H1 (cell line): Measurements from ENCODE around the gene PBLD. TPM values are rescaled to one million over a fixed set of nuclear protein-coding genes. Genes with fewer than 3 reads are reported as not detected.

Experiments
- CTCF ChIA-PET: fragments of 300-600 bp; sonication (Branson Sonifier 250); formaldehyde crosslinking; loops from one replicate; lab custom pipeline; 2021; ENCODE audit not compliant: partially characterized antibody; lab: Charles Lee
- POLR2A ChIA-PET: fragments of 300-600 bp; sonication (Branson Sonifier 250); formaldehyde crosslinking; loops from one replicate; lab custom pipeline; 2021; ENCODE audit warnings: inconsistent platforms; ENCODE audit not compliant: partially characterized antibody; lab: Charles Lee
- DNase-seq, 2 experiments: peaks; one replicate each; pipeline versions ENCODE4 v3.0.0 to v3.0.0-alpha.2; 2010 to 2022; ENCODE audit warnings: low spot score in 2 of 2, low read depth in 1 of 2, mixed read lengths in 1 of 2
- FAIRE-seq: peaks from 2 replicates; lab custom pipeline; 2011; peaks lifted over from hg19 to GRCh38; lab: Jason Lieb, UNC
- H2AFZ ChIP-seq: 2 replicates; pipeline ENCODE4 v1.8.1; 2012; ENCODE audit warnings: low read length, inconsistent platforms
- H2AK5ac ChIP-seq: 2 replicates; pipeline ENCODE4 v1.6.1; 2013; ENCODE audit warnings: low read depth, low read length
- H2BK120ac ChIP-seq: replicated peaks from 2 replicates; pipeline ENCODE3; 2013; ENCODE audit warnings: low read depth, low read length, inconsistent platforms
- H2BK12ac ChIP-seq: 2 replicates; pipeline ENCODE4 v1.6.1; 2013; ENCODE audit warnings: low read depth, low read length
- H2BK15ac ChIP-seq: 2 replicates; pipeline ENCODE4 v1.6.1; 2013; ENCODE audit warnings: low read length
- H2BK20ac ChIP-seq: 2 replicates; pipeline ENCODE4 v1.6.1; 2013; ENCODE audit warnings: low read length
- H2BK5ac ChIP-seq: 2 replicates; pipeline ENCODE4 v1.6.1; 2013; ENCODE audit warnings: low read depth, low read length
- H3K14ac ChIP-seq: 2 replicates; pipeline ENCODE4 v1.6.1; 2013; ENCODE audit warnings: inconsistent platforms; ENCODE audit not compliant: insufficient read length
- H3K18ac ChIP-seq: 2 replicates; pipeline ENCODE4 v1.6.1; 2013; ENCODE audit warnings: low read length; ENCODE audit errors: extremely low read depth
- H3K23ac ChIP-seq: 2 replicates; pipeline ENCODE4 v1.6.1; 2013; ENCODE audit warnings: inconsistent platforms; ENCODE audit not compliant: insufficient read length
- H3K23me2 ChIP-seq: 2 replicates; pipeline ENCODE4 v1.6.1; 2013; ENCODE audit warnings: low read depth, low read length
- H3K27ac ChIP-seq: 2 replicates; pipeline ENCODE4 v1.6.1; 2011; ENCODE audit warnings: low read depth, low read length, inconsistent platforms
- H3K27me3 ChIP-seq, 4 experiments: replicated peaks in 1 of 4; 1 replicate in 1 of 4; 2 replicates in 3 of 4; pipeline versions ENCODE4 v1.6.1 to v1.8.1; 2011 to 2013; ENCODE audit warnings: low read length in 3 of 4, mild to moderate bottlenecking in 3 of 4, inconsistent platforms in 2 of 4, mixed read lengths in 2 of 4, moderate library complexity in 1 of 4; ENCODE audit not compliant: control insufficient read depth in 3 of 4, insufficient read depth in 3 of 4; ENCODE audit errors: extremely low read depth in 1 of 4
- H3K36me3 ChIP-seq, 4 experiments: 2 replicates each; pipeline versions ENCODE4 v1.6.1 to v1.8.1; 2011 to 2013; ENCODE audit warnings: mild to moderate bottlenecking in 4 of 4, low read length in 3 of 4, moderate library complexity in 2 of 4, control low read depth in 1 of 4, inconsistent platforms in 1 of 4; ENCODE audit not compliant: insufficient read depth in 4 of 4, control insufficient read depth in 2 of 4
- H3K4ac ChIP-seq: replicated peaks from 2 replicates; pipeline ENCODE3; 2013; ENCODE audit warnings: low read length, low read depth, mixed read lengths, inconsistent platforms; ENCODE audit not compliant: insufficient read length
- H3K4me1 ChIP-seq, 4 experiments: replicated peaks in 1 of 4; 1 replicate in 1 of 4; 2 replicates in 3 of 4; pipeline versions ENCODE4 v1.6.1 to v1.8.1; 2011 to 2013; ENCODE audit warnings: low read length in 3 of 4, inconsistent platforms in 2 of 4, mixed read lengths in 1 of 4; ENCODE audit not compliant: insufficient read depth in 4 of 4, control insufficient read depth in 3 of 4
- H3K4me2 ChIP-seq, 2 experiments: 2 replicates each; pipeline versions ENCODE4 v1.6.1 to v1.8.1; 2011 to 2013; ENCODE audit warnings: low read depth in 2 of 2, low read length in 2 of 2, control low read depth in 1 of 2, inconsistent platforms in 1 of 2, mild to moderate bottlenecking in 1 of 2; ENCODE audit not compliant: insufficient read depth in 1 of 2
- H3K4me3 ChIP-seq, 4 experiments: fragments of 200-600, 300-600 bp in 1 of 4; sonication (generic), shearing (Covaris generic), sonication (Bioruptor Twin) in 1 of 4; 2 replicates each; pipeline versions ENCODE4 v1.5.1 to v1.8.1; 2011 to 2016; ENCODE audit warnings: low read length in 4 of 4, low read depth in 3 of 4, control low read depth in 2 of 4, inconsistent platforms in 2 of 4, mild to moderate bottlenecking in 2 of 4, mixed read lengths in 1 of 4, moderate library complexity in 1 of 4; ENCODE audit not compliant: insufficient read depth in 2 of 4; ENCODE audit errors: extremely low read depth in 1 of 4
- H3K56ac ChIP-seq: replicated peaks from 2 replicates; pipeline ENCODE3; 2013; ENCODE audit warnings: low read depth, mild to moderate bottlenecking, mixed read lengths, low read length, inconsistent platforms; ENCODE audit not compliant: insufficient read length
- H3K79me1 ChIP-seq: 2 replicates; pipeline ENCODE4 v1.6.1; 2013; ENCODE audit warnings: low read depth, low read length, control low read depth
- H3K79me2 ChIP-seq, 2 experiments: 2 replicates each; pipeline versions ENCODE4 v1.6.1 to v1.8.1; 2012 to 2013; ENCODE audit warnings: low read length in 2 of 2, mild to moderate bottlenecking in 2 of 2, inconsistent platforms in 1 of 2; ENCODE audit not compliant: insufficient read depth in 2 of 2, control insufficient read depth in 1 of 2
- H3K9ac ChIP-seq, 4 experiments: replicated peaks in 1 of 4; 1 replicate in 1 of 4; 2 replicates in 3 of 4; pipeline versions ENCODE4 v1.6.1 to v1.8.1; 2011 to 2013; ENCODE audit warnings: low read depth in 3 of 4, low read length in 3 of 4, control low read depth in 2 of 4, mild to moderate bottlenecking in 2 of 4, moderate library complexity in 2 of 4, inconsistent platforms in 1 of 4; ENCODE audit errors: extremely low read depth in 1 of 4
- H3K9me3 ChIP-seq, 2 experiments: 2 replicates each; pipeline versions ENCODE4 v1.6.1 to v1.8.1; 2012 to 2013; ENCODE audit warnings: mild to moderate bottlenecking in 2 of 2, moderate library complexity in 2 of 2, control low read depth in 1 of 2, inconsistent platforms in 1 of 2, low read depth in 1 of 2, low read length in 1 of 2, mixed read lengths in 1 of 2; ENCODE audit not compliant: insufficient read depth in 2 of 2
- H4K20me1 ChIP-seq, 2 experiments: replicated peaks in 1 of 2; 2 replicates each; pipeline versions ENCODE3 to v1.8.1; 2011 to 2013; ENCODE audit warnings: inconsistent platforms in 2 of 2, low read length in 2 of 2, mild to moderate bottlenecking in 1 of 2; ENCODE audit not compliant: insufficient read depth in 2 of 2, control insufficient read depth in 1 of 2
- H4K5ac ChIP-seq: 2 replicates; pipeline ENCODE4 v1.6.1; 2013; ENCODE audit warnings: low read length, low read depth, mixed read lengths, inconsistent platforms; ENCODE audit not compliant: insufficient read length
- H4K8ac ChIP-seq: 2 replicates; pipeline ENCODE4 v1.8.0; 2013; ENCODE audit warnings: mild to moderate bottlenecking, moderate library complexity, low read length, inconsistent platforms; ENCODE audit not compliant: insufficient read depth; ENCODE audit errors: extremely low read depth
- H4K91ac ChIP-seq: replicated peaks from 2 replicates; pipeline ENCODE3; 2013; ENCODE audit warnings: low read length, mixed read lengths, inconsistent platforms; ENCODE audit not compliant: insufficient read length
- CEBPB ChIP-seq: IDR thresholded peaks from 2 replicates; pipeline ENCODE4 v1.6.1; 2012; ENCODE audit warnings: low read depth, low read length
- FOSL1 ChIP-seq: IDR thresholded peaks from 2 replicates; pipeline ENCODE4 v1.6.1; 2011; ENCODE audit warnings: mild to moderate bottlenecking, low read depth, low read length, moderate library complexity; ENCODE audit not compliant: insufficient read depth
- HDAC6 ChIP-seq: IDR thresholded peaks from one replicate; pipeline ENCODE4 v1.7.1; 2012; ENCODE audit warnings: low read depth, mild to moderate bottlenecking, inconsistent platforms, low read length, moderate library complexity
- KDM4A ChIP-seq: IDR thresholded peaks from one replicate; pipeline ENCODE4 v1.7.1; 2012; ENCODE audit warnings: low read depth, mild to moderate bottlenecking, moderate library complexity, low read length, inconsistent platforms; ENCODE audit not compliant: severe bottlenecking
- RBBP5 ChIP-seq: IDR thresholded peaks from 2 replicates; pipeline ENCODE4 v1.7.1; 2012; ENCODE audit warnings: low read depth, mild to moderate bottlenecking, inconsistent platforms, low read length, moderate library complexity, borderline replicate concordance
- SP2 ChIP-seq: IDR thresholded peaks from 2 replicates; pipeline ENCODE4 v1.6.1; 2012; ENCODE audit warnings: mild to moderate bottlenecking, low read length, inconsistent platforms
- SUZ12 ChIP-seq: fragments of 200-600 bp; sonication (generic); IDR thresholded peaks from 2 replicates; pipeline ENCODE4 v1.6.1; 2012; ENCODE audit warnings: mild to moderate bottlenecking, inconsistent platforms, low read length, moderate library complexity, mixed read lengths
- TCF12 ChIP-seq: IDR thresholded peaks from 2 replicates; pipeline ENCODE4 v1.6.1; 2011; ENCODE audit warnings: low read depth, mild to moderate bottlenecking, low read length
- ZNF274 ChIP-seq: IDR thresholded peaks from 2 replicates; pipeline ENCODE4 v1.7.0; 2012; ENCODE audit warnings: low read length, borderline replicate concordance; ENCODE audit errors: extremely low read depth
- WGBS, 2 experiments: shearing (Covaris generic) in 1 of 2; methylation state at CpG; one replicate each; pipeline versions ENCODE4 v1.1.6 to v1.1.7; 2013 to 2015; ENCODE audit warnings: low lambda C conversion rate in 2 of 2, mixed read lengths in 2 of 2, inconsistent platforms in 1 of 2, low coverage in 1 of 2, missing lambda C conversion rate in 1 of 2; ENCODE audit not compliant: insufficient replicate concordance in 2 of 2, insufficient coverage in 1 of 2, insufficient read length in 1 of 2; ENCODE audit errors: extremely low coverage in 1 of 2, missing lambda C conversion rate in 1 of 2; 5-methylcytosine and 5-hydroxymethylcytosine counted together
- polyA plus RNA-seq, 7 experiments: library from polyadenylated mRNA; depleted of rRNA in 3 of 7; stranded (reverse) in 5 of 7; unstranded in 2 of 7; fragments of >200 nt in 5 of 7; fragments of 200-250 nt in 2 of 7; gene quantifications; 1 replicate in 5 of 7; 2 replicates in 1 of 7; 4 replicates in 1 of 7; pipeline versions ENCODE4 v1.2.1 to v1.2.3, GENCODE V29; 2011 to 2013; ENCODE audit warnings: missing spikeins in 2 of 7, mixed read lengths in 2 of 7
- total RNA-seq: library from RNA; stranded (reverse); fragmentation: NEBNext Ultra II Directional; extraction: Animal tissue kit (Norgen Biotek cat#: 25700); gene quantifications from 2 replicates; pipeline ENCODE4 v1.2.1, GENCODE V29; 2021
- TF ChIP-seq, protein P1 (sequence below): IDR thresholded peaks from 2 replicates; pipeline ENCODE4 v1.6.1; 2012; ENCODE audit warnings: low read length, inconsistent platforms
- TF ChIP-seq, protein P2 (sequence below): IDR thresholded peaks from 2 replicates; pipeline ENCODE4 v1.6.1; 2011; ENCODE audit warnings: low read depth, mild to moderate bottlenecking, low read length; ENCODE audit not compliant: insufficient read depth

PBLD gene
- total and polyA plus RNA-seq, 2 of the 8 experiments (the other 6 are each of a cell fraction or from before 2014, with no cell fraction given): 0.56 to 2.0 TPM

DNA sequence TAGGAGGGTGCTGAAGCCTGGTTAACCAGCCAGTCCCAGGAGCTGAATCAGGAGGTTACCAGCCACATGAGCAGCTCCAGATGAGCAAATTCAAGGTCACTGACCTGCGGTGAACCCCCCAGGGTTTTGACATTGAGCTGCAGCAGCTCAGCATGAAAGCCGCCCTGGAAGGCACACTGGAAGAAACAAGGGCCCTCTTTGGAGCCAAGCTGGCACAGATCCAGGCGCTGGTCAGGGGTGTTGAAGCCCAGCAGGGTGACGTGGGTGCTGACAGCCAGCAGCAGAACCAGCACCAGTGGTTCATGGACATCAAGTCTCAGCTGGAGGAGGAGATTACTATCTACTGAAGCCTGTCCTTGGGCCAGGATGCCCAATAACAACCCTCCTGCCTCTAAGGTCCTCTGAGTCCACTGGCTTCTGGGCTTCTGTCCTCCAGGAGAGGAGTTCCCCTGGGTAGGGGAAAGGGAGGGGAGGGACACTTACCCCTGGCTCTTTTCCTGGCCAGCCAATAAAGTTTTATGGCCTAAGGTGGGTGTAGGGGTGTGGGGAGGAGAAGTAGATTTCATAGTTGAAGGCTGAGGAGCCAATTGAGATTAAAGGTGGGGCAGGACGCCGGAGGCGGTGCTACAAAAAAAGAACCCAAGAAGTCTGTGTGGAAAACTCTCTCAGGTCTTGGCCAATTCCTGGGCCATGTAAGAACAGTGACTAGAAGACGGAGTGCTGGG, 71.4 kb downstream of the PBLD start:
- no peak overlapping the region for H2AFZ ChIP-seq
- FAIRE-seq (no peak), DNase-seq (no peak)
- H4K20me1 ChIP-seq: no peaks in the 10 kb centered on the region
- WGBS, 2 experiments: 91% methylated on average over 8 of the region's 8 CpGs; no CpG with 5 or more reads in 1 of the 2 experiments
- ChIA-PET CTCF (interaction anchor here (0.7 to 1.1 kb wide), 3 partner anchors 12 to 59 kb away, joined by 3 to 5 read pairs (median 3); no protein-coding TSS in a partner anchor), POLR2A (no interaction called here)
- no peak overlapping the region for H3K56ac ChIP-seq
- no peaks in the 10 kb centered on the region for H3K79me1 ChIP-seq
- no peak overlapping the region for H2BK120ac ChIP-seq
- no peak overlapping the region for H3K4ac ChIP-seq
- no peak overlapping the region for H3K4me2 ChIP-seq
- H3K9ac ChIP-seq: no peak overlapping the region
- H2BK5ac ChIP-seq: no peak overlapping the region
- no peaks in the 10 kb centered on the region for H3K79me2 ChIP-seq
- no peak overlapping the region for H3K23ac ChIP-seq
- H4K5ac ChIP-seq: no peak overlapping the region
- H4K91ac ChIP-seq: no peak overlapping the region
- H3K27me3 ChIP-seq: no peaks in the 10 kb centered on the region; a peak in 1 of 7 replicates
- H4K8ac ChIP-seq: no peak overlapping the region
- no peaks in the 10 kb centered on the region for H3K4me1 ChIP-seq
- H2AK5ac ChIP-seq: no peak overlapping the region
- H3K23me2 ChIP-seq: no peaks in the 10 kb centered on the region
- no peak overlapping the region for H3K18ac ChIP-seq
- H3K36me3 ChIP-seq: no peaks in the 10 kb centered on the region
- peaks cover 0 to 5% of the 10 kb centered on the region in 2 experiments; a peak in 1 of 4 replicates for H3K9me3 ChIP-seq
- H3K4me3 ChIP-seq: no peak overlapping the region
- H2BK20ac ChIP-seq: no peak overlapping the region
- no peak overlapping the region for H2BK12ac ChIP-seq
- no peak overlapping the region for H3K27ac ChIP-seq
- no peak overlapping the region for H2BK15ac ChIP-seq
- H3K14ac ChIP-seq: no peak overlapping the region
- TF ChIP-seq, protein P1, sequence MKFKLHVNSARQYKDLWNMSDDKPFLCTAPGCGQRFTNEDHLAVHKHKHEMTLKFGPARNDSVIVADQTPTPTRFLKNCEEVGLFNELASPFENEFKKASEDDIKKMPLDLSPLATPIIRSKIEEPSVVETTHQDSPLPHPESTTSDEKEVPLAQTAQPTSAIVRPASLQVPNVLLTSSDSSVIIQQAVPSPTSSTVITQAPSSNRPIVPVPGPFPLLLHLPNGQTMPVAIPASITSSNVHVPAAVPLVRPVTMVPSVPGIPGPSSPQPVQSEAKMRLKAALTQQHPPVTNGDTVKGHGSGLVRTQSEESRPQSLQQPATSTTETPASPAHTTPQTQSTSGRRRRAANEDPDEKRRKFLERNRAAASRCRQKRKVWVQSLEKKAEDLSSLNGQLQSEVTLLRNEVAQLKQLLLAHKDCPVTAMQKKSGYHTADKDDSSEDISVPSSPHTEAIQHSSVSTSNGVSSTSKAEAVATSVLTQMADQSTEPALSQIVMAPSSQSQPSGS: no peak
- TF ChIP-seq, protein P2, sequence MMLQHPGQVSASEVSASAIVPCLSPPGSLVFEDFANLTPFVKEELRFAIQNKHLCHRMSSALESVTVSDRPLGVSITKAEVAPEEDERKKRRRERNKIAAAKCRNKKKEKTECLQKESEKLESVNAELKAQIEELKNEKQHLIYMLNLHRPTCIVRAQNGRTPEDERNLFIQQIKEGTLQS: no peak
- TF ChIP-seq SP2 (no peak), SUZ12 (no peak), KDM4A (no peak), ZNF274 (no peak), FOSL1 (no peak), RBBP5 (no peak), HDAC6 (no peak), CEBPB (no peak), TCF12 (no peak)
